HG02852 (cell line): ENCODE results near the gene BRICD5.
"Not testable (repeated sequence)": the region's sequence is repeated elsewhere in the genome, so short reads cannot be mapped to it uniquely, and the experiment has no call there.

Experiments used
- ATAC-seq: cut with Tn5 transposase; IDR thresholded peaks from one replicate; pipeline ENCODE4 v1.9.1; 2021; ENCODE audit warnings: mild to moderate bottlenecking, moderate library complexity; ENCODE audit not compliant: unreplicated experiment

BRICD5 gene

DNA sequence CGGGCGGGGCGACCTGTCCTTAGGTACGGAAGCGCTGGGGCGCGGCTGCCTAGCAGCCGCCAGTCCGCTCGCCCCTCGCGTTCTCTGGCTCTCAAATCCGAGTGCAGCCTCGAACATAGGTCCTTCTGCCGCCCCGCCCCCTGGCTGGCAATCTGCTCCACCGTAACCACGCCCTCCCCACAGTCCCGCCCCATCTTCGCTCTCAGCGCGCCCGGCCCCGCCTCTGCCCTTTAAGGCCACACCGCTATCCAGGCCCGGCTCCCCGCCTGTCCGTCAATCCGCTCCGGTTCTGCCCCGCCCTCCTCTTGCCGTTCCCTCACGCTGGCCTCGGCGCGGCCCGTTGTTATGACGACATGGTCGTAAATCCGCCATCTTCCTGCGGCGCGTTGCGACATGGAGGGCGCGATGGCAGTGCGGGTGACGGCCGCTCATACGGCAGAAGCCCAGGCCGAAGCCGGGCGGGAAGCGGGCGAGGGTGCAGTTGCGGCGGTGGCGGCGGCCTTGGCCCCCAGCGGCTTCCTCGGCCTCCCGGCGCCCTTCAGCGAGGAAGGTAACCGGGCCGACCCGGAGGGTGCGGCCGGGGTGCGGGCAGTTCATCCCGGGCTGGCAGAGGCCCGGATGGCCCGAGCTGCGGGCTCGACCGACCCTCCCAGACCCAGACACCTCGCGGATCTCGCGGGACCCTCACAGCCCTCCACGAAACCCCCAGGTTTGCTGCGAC, 12.7 kb upstream of the BRICD5 start, which contains the start of gene E4F1:
E4F1 (plus strand) TSS at position 371 of the 721 bp plus-strand sequence; CDS start at position 394, 23 bp downstream.
- peak; percentile 92 for ATAC-seq

DNA sequence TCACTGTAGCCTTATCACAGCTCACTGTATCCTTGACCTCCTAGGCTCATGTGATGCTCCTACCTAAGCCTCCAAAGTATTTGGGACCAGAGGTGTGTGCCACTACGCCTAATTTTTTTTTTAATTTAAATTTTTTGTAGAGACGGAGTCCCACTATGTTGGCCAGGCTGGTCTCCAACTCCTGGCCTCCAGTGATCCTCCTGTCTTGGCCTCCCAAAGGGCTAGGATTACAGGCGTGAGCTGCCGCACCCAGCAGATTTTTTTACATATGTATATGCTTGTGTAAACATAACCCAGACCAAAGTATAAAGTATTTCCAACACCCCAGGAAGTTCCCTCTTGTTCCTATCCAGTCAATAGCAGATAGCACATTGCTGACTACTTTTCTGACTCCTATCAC, 5.7 kb upstream of the BRICD5 start:
- no peak for ATAC-seq

DNA sequence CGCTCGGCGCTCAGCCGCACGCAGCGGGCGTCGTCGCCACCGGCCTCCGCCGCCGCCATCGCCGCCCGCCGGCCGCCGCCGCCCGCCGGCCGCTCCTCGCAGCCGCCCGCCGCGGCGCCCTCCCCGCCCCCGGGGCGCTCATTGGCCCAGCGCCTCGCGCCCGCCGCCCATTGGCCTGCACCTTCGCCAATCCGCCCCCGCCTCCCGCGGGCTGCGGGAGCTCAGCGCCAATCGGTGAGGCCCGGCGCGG, 4.0 kb upstream of the BRICD5 start, which contains the start of gene PGP:
PGP (minus strand) TSS at position 122 of the 250 bp plus-strand sequence; CDS start at position 59, 63 bp downstream.
- peak; percentile 87 for ATAC-seq

GRCh38 chr16:2213817-2214718, 3.4 kb upstream of the BRICD5 start:
- ATAC-seq: peak; percentile 5

GRCh38 chr16:2212362-2213324, 2.0 kb upstream of the BRICD5 start:
- no peak for ATAC-seq

- no peak for ATAC-seq
Measured at GRCh38 chr16:2211923-2212347, 1.3 kb upstream of the BRICD5 start.

- no peak for ATAC-seq
Measured at GRCh38 chr16:2210009-2210332, 692 bp downstream of the BRICD5 start.

GRCh38 chr16:2209258-2210008, 1.2 kb downstream of the BRICD5 start:
- ATAC-seq: no peak

- no peak for ATAC-seq
Measured at GRCh38 chr16:2208772-2209171, 1.9 kb downstream of the BRICD5 start.

DNA sequence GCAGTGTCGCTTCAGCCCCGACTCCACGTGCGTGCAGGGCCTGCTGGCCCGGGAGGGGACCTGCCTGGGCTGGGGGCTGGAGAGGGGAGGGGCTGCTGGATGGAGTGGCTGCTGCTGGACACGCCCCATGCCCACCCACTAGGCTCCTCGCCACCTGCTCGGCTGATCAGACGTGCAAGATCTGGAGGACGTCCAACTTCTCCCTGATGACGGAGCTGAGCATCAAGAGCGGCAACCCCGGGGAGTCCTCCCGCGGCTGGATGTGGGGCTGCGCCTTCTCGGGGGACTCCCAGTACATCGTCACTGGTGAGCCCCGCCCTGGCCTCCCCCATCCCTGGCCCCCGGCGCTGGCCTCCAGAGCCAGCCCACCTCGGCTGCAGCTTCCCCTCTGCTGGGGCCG, 2.4 kb downstream of the BRICD5 start:
- no peak for ATAC-seq

DNA sequence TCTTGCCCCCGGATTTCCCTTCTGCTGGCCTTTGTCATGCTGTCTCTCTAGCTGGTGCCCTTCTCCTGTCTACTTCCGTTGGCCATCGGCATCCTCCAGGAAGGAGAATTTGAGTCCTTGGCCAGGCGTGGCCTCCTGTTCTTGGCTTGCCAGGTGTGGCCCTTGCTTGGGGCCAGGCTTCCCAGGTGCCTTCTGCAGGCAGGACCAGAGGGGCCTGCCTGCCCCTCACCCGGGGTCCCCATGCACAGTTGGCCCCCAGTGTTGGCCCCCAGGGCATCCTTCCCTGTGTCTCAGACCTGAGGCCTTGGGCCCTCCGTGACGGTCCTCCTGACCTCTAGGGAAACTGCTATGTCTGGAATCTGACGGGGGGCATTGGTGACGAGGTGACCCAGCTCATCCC, 2.8 kb downstream of the BRICD5 start:
- no peak for ATAC-seq

- no peak for ATAC-seq
Measured at GRCh38 chr16:2206780-2207433, 3.8 kb downstream of the BRICD5 start.

DNA sequence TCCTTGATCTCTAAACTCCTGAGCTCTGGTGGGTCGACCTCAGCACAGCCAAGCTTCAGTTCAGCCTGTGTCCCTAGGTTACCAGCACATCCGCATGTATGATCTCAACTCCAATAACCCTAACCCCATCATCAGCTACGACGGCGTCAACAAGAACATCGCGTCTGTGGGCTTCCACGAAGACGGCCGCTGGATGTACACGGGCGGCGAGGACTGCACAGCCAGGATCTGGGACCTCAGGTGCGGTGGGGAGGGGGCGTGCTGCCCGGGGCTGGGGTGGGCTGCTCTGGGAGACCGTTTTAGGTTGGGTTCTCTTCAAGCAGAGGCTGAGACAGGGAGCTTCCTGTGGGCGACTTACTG, 4.3 kb downstream of the BRICD5 start:
- ATAC-seq: no peak

GRCh38 chr16:2205967-2206313, 4.7 kb downstream of the BRICD5 start:
- no peak for ATAC-seq

GRCh38 chr16:2205104-2205966, 5.3 kb downstream of the BRICD5 start, which contains the start of gene MLST8:
TSS of gene MLST8 (plus strand) at chr16:2205454. CDS start at chr16:2206086, 632 bp downstream.
- ATAC-seq: peak; percentile 69

DNA sequence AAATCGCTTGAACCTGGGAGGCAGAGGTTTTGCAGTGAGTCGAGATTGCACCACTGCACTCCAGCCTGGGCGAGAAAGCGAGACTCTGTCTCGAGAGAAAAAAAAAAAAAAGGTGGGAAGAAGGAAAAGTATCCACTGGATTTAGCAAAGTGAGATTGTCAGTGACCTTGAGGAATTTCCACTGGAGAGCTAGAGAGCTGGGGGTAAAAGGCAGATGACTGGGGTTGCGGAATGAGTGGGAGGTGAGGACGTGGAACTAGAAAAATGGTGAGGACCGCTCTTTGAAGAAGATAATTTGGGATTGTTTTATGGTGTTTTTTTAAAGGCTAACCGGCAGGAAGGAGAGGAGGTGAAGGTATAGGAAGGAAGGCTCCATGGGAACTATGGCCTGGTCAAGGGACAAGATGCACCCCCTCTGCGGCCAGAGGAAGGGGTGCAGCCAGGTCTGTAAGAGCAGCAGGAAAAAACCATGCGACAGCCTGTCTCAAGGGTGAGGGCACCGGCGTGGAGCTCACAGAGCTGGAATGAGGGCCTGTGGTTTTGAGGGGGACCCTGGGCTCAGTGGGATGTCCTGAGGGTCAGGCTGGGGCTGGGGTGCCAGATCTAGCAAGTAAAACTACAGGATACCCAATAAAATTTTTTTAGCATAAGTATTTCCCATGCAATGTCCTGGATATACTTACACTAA, 6.1 kb downstream of the BRICD5 start:
- no peak for ATAC-seq

DNA sequence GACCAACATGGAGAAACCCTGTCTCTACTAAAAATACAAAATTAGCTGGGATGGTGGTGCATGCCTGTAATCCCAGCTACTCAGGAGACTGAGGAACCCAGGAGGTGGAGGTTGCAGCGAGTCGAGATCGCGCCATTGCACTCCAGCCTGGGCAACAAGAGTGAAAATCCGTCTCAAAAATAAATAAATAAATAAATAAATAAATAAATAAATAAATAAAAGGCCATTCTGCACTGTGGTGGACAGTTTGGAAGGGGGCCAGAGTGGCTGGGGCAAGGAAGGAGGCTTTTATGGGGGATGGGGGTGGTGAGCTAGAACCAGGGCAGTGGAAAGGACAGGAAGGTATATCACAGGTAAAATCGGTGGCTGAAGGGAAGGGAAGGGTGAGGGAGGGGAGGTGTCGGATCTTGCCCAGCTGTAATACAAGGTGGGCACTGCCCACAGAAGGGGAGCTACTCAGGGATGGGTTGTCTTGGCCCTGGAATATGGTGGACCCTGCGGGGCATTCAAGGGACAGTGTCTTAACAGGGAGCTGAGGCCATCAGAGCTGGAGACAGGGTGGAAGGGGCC, 7.5 kb downstream of the BRICD5 start:
- ATAC-seq: not testable (repeated sequence)

DNA sequence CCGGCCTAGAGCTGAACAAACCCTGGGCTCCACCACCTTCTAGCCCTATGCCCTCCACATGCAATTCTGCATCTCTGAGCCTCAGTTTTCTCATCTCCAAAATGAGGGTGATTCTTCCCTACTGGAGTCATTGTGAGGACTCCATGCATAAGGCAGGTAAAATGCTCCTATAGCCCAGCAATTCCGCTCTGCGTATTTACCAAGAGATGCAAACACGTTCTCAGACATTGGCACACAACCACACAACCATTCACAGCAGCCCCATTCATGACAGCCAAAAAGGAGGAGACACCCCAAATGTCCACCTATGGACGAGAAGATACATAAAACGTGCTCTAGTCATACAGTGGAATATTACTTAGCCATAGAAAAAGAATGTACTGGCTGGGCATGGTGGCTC, 10.3 kb downstream of the BRICD5 start:
- no peak for ATAC-seq
